Ishikawa (cell line): ENCODE measurements around the gene CCDC149.

ENCODE experiments used
- CEBPB ChIP-seq: IDR thresholded peaks from 2 replicates; pipeline ENCODE4 v1.6.1; 2012
- CREB1 ChIP-seq: IDR thresholded peaks from 2 replicates; pipeline ENCODE4 v1.6.1; 2012; ENCODE audit warnings: low read depth
- EGR1 ChIP-seq: IDR thresholded peaks from 2 replicates; pipeline ENCODE4 v1.6.1; 2012
- EP300 ChIP-seq: IDR thresholded peaks from 2 replicates; pipeline ENCODE4 v1.6.1; 2012; ENCODE audit warnings: borderline replicate concordance
- FOXM1 ChIP-seq: IDR thresholded peaks from 2 replicates; pipeline ENCODE4 v1.6.1; 2012; ENCODE audit warnings: low read depth, borderline replicate concordance
- MAX ChIP-seq: IDR thresholded peaks from 2 replicates; pipeline ENCODE4 v1.6.1; 2012
- NFIC ChIP-seq: IDR thresholded peaks from 2 replicates; pipeline ENCODE4 v1.6.1; 2012
- RAD21 ChIP-seq: IDR thresholded peaks from 2 replicates; pipeline ENCODE4 v1.6.1; 2012; ENCODE audit warnings: low read depth
- REST ChIP-seq: IDR thresholded peaks from 2 replicates; pipeline ENCODE4 v1.6.1; 2012; ENCODE audit warnings: low read depth, mild to moderate bottlenecking
- TAF1 ChIP-seq: IDR thresholded peaks from 2 replicates; pipeline ENCODE4 v1.6.1; 2012; ENCODE audit warnings: low read depth, mild to moderate bottlenecking
- TCF12 ChIP-seq: IDR thresholded peaks from 2 replicates; pipeline ENCODE4 v1.6.1; 2012; ENCODE audit warnings: low read depth
- TEAD4 ChIP-seq: IDR thresholded peaks from 2 replicates; pipeline ENCODE4 v1.6.1; 2012
- USF1 ChIP-seq: IDR thresholded peaks from 2 replicates; pipeline ENCODE4 v1.6.1; 2012
- YY1 ChIP-seq: IDR thresholded peaks from 2 replicates; pipeline ENCODE4 v1.6.1; 2012; ENCODE audit warnings: low read depth
- ZBTB7A ChIP-seq: IDR thresholded peaks from 2 replicates; pipeline ENCODE4 v1.6.1; 2012; ENCODE audit warnings: low read depth

The CCDC149 gene

GRCh38 chr4:24809376-24809775 lies 103.5 kb downstream of the CCDC149 start:
- TF ChIP-seq RAD21 (0 out of 2 replicates have a peak, but pooled peaks have one; percentile 12), FOXM1 (no peak), CREB1 (no peak), TAF1 (no peak), REST (no peak), USF1 (no peak), YY1 (no peak)

- no peak for TF ChIP-seq CREB1
- no peak for TF ChIP-seq NFIC
- TF ChIP-seq EGR1, result no peak
- TF ChIP-seq USF1, result no peak
- TF ChIP-seq YY1, result no peak
- no peak for TF ChIP-seq TEAD4
- no peak for TF ChIP-seq EP300
- no peak for TF ChIP-seq TAF1
- TF ChIP-seq REST, result no peak
- TF ChIP-seq FOXM1, result no peak
- TF ChIP-seq TCF12, result no peak
- no peak for TF ChIP-seq RAD21
- no peak for TF ChIP-seq CEBPB
- TF ChIP-seq ZBTB7A, result no peak
- TF ChIP-seq MAX, result no peak
Observed at GRCh38 chr4:24808955-24809354, 103.9 kb downstream of the CCDC149 start.

- TF ChIP-seq TAF1 (no peak), YY1 (no peak), TCF12 (no peak), CREB1 (no peak), FOXM1 (no peak), USF1 (no peak), EGR1 (no peak), TEAD4 (no peak), REST (no peak), MAX (no peak), RAD21 (no peak), CEBPB (no peak), ZBTB7A (no peak)
Observed at GRCh38 chr4:24808261-24808660, 104.6 kb downstream of the CCDC149 start.

GRCh38 chr4:24807611-24808010 lies 105.2 kb downstream of the CCDC149 start:
- no peak for TF ChIP-seq REST
- TF ChIP-seq RAD21, result no peak
- no peak for TF ChIP-seq ZBTB7A
- no peak for TF ChIP-seq MAX
- TF ChIP-seq CREB1, result no peak
- TF ChIP-seq YY1, result no peak
- no peak for TF ChIP-seq TEAD4
